Parathyroid adenoma (tissue), 2 donors: ENCODE data around the gene COBLL1.

Experiments
- H2AFZ ChIP-seq: fragments of 300-600 bp; sonication (generic); one replicate; pipeline ENCODE4 v1.7.0; 2017; ENCODE audit warnings: antibody characterized with exemption, mild to moderate bottlenecking
- H3K27ac ChIP-seq: fragments of 300-600 bp; sonication (generic); one replicate; pipeline ENCODE4 v1.7.0; 2017
- H3K27me3 ChIP-seq: fragments of 300-600 bp; sonication (generic); one replicate; pipeline ENCODE4 v1.7.0; 2017; ENCODE audit warnings: low read length; ENCODE audit not compliant: control insufficient read depth, insufficient read depth
- H3K36me3 ChIP-seq: fragments of 300-600 bp; sonication (generic); one replicate; pipeline ENCODE4 v1.7.0; 2017; ENCODE audit warnings: low read length; ENCODE audit not compliant: control insufficient read depth, insufficient read depth
- H3K4me1 ChIP-seq: fragments of 300-600 bp; sonication (generic); one replicate; pipeline ENCODE4 v1.7.0; 2017; ENCODE audit warnings: control low read depth
- H3K4me2 ChIP-seq: fragments of 300-600 bp; sonication (generic); one replicate; pipeline ENCODE4 v1.7.0; 2017; ENCODE audit warnings: low read length
- H3K4me3 ChIP-seq: fragments of 300-600 bp; sonication (generic); one replicate; pipeline ENCODE4 v1.7.0; 2017; ENCODE audit warnings: low read depth, low read length
- H3K79me2 ChIP-seq: fragments of 300-600 bp; sonication (generic); one replicate; pipeline ENCODE4 v1.7.0; 2017; ENCODE audit warnings: control low read depth
- H3K9ac ChIP-seq: fragments of 300-600 bp; sonication (generic); one replicate; pipeline ENCODE4 v1.7.0; 2017; ENCODE audit warnings: mild to moderate bottlenecking
- H3K9me3 ChIP-seq: fragments of 300-600 bp; sonication (generic); one replicate; pipeline ENCODE4 v1.7.0; 2017; ENCODE audit warnings: low read length; ENCODE audit not compliant: control insufficient read depth
- TF ChIP-seq, protein P1 (sequence below): fragments of 300-600 bp; sonication (generic); IDR thresholded peaks from one replicate; pipeline ENCODE4 v1.7.0; 2017; ENCODE audit warnings: antibody characterized with exemption, mild to moderate bottlenecking
- donor health status: primary hyperparathyroidism.

Gene COBLL1

GRCh38 chr2:164781394-164781793 is 60.2 kb downstream of the COBLL1 start:
- Histone ChIP-seq H3K9ac (no peak overlapping the region), H3K4me3 (no peak overlapping the region), H3K36me3 (no peaks in the 10 kb centered on the region), H2AFZ (no peak overlapping the region), H3K4me1 (no peaks in the 10 kb centered on the region), H3K4me2 (no peak overlapping the region), H3K27me3 (no peaks in the 10 kb centered on the region), H3K9me3 (no peaks in the 10 kb centered on the region), H3K27ac (no peak overlapping the region), H3K79me2 (no peaks in the 10 kb centered on the region)
- TF ChIP-seq, protein P1, sequence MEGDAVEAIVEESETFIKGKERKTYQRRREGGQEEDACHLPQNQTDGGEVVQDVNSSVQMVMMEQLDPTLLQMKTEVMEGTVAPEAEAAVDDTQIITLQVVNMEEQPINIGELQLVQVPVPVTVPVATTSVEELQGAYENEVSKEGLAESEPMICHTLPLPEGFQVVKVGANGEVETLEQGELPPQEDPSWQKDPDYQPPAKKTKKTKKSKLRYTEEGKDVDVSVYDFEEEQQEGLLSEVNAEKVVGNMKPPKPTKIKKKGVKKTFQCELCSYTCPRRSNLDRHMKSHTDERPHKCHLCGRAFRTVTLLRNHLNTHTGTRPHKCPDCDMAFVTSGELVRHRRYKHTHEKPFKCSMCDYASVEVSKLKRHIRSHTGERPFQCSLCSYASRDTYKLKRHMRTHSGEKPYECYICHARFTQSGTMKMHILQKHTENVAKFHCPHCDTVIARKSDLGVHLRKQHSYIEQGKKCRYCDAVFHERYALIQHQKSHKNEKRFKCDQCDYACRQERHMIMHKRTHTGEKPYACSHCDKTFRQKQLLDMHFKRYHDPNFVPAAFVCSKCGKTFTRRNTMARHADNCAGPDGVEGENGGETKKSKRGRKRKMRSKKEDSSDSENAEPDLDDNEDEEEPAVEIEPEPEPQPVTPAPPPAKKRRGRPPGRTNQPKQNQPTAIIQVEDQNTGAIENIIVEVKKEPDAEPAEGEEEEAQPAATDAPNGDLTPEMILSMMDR = no peak

DNA sequence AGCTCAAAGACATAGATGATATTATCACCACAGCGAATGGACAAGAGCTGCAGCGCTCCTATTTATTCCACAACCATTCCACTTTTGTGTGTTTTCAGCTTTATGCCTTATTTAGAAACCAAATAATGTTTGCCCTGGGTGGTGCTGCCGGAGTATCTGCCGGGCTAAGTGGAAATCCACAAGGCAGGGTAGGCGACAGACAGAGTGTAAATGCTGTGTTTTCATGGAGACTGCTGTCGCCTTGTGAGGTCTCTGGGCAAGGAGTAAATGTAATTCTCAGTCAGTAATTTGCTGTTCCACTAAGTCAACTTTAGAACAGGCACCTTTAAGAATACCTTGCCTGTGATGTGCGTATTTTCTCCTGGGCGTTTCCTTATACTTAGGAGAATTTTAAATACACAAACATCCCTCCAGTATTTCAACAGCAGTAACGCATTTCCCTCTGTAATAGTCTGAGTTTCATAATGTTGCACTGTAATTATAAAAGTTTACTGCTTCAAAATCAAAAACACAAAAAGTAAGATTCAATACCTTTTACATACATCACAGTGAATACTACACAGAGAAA is 60.9 kb downstream of the COBLL1 start:
- TF ChIP-seq, protein P1 = no peak
- no peaks in the 10 kb centered on the region for H3K9me3 ChIP-seq
- H3K27ac ChIP-seq = no peak overlapping the region
- H3K27me3 ChIP-seq = no peaks in the 10 kb centered on the region
- no peaks in the 10 kb centered on the region for H3K36me3 ChIP-seq
- H3K79me2 ChIP-seq = no peaks in the 10 kb centered on the region
- H3K4me3 ChIP-seq = no peak overlapping the region
- H3K4me2 ChIP-seq = no peak overlapping the region
- no peak overlapping the region for H2AFZ ChIP-seq
- no peaks in the 10 kb centered on the region for H3K4me1 ChIP-seq
- no peak overlapping the region for H3K9ac ChIP-seq

GRCh38 chr2:164779383-164780057 is 62.1 kb downstream of the COBLL1 start:
- H3K9ac ChIP-seq = no peak overlapping the region
- TF ChIP-seq, protein P1 = no peak
- H3K27ac ChIP-seq = no peak overlapping the region
- no peak overlapping the region for H3K4me3 ChIP-seq
- H2AFZ ChIP-seq = no peak overlapping the region
- no peaks in the 10 kb centered on the region for H3K36me3 ChIP-seq
- H3K9me3 ChIP-seq = no peaks in the 10 kb centered on the region
- peaks cover 3% of the 10 kb centered on the region for H3K4me1 ChIP-seq
- no peaks in the 10 kb centered on the region for H3K79me2 ChIP-seq
- H3K27me3 ChIP-seq = no peaks in the 10 kb centered on the region
- no peak overlapping the region for H3K4me2 ChIP-seq

GRCh38 chr2:164778723-164779122 is 62.9 kb downstream of the COBLL1 start:
- H3K79me2 ChIP-seq = no peaks in the 10 kb centered on the region
- H3K9me3 ChIP-seq = no peaks in the 10 kb centered on the region
- no peak overlapping the region for H2AFZ ChIP-seq
- H3K4me1 ChIP-seq = peaks cover 3% of the 10 kb centered on the region
- H3K9ac ChIP-seq = no peak overlapping the region
- TF ChIP-seq, protein P1 = no peak
- H3K27me3 ChIP-seq = no peaks in the 10 kb centered on the region
- H3K36me3 ChIP-seq = no peaks in the 10 kb centered on the region
- H3K4me3 ChIP-seq = no peak overlapping the region
- no peak overlapping the region for H3K27ac ChIP-seq
- H3K4me2 ChIP-seq = no peak overlapping the region
